ENCODE data around the gene IFNA7.

Gene IFNA7

GRCh38 chr9:21165516-21165915 lies 36.5 kb downstream of the IFNA7 start:
- Histone ChIP-seq H3K36me3 (ENCODE audit: control insufficient read depth, insufficient read depth, low read length) (no peaks in the 10 kb centered on the region), H3K4me1 (ENCODE audit: control insufficient read depth, insufficient read depth, low read length) (no peaks in the 10 kb centered on the region), H3K4me3 (ENCODE audit: low read length) (no peak overlapping the region), H3K27me3 (ENCODE audit: control insufficient read depth, insufficient read depth, low read length) (no peaks in the 10 kb centered on the region), H3K9me3 (ENCODE audit: control insufficient read depth, low read length) (no peaks in the 10 kb centered on the region), H3K9ac (ENCODE audit: low read length) (no peak overlapping the region)

DNA sequence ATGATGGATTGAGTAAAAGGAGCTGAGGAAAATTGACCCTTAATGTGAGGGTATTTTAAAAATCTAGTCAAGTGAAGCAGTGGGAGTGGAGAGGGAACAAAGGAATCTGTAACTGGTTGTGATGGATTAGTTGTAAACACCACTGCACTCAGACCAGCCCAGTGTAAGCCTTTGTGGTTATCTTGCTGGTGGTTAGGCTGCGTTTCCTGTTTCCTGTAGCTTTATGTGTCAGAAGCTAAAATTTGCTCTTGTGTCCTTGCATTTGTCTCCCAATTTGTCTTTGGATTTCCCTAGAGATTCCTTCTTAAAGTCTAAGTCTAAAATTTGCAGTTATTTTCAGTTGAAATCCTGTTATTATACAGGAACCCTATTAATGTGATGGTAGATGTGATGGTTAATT lies 41.8 kb downstream of the IFNA7 start:
- Histone ChIP-seq H3K36me3 (ENCODE audit: control insufficient read depth, insufficient read depth, low read length) (no peaks in the 10 kb centered on the region), H3K27me3 (ENCODE audit: control insufficient read depth, insufficient read depth, low read length) (no peaks in the 10 kb centered on the region), H3K9ac (ENCODE audit: low read length) (no peak overlapping the region), H3K4me1 (ENCODE audit: control insufficient read depth, insufficient read depth, low read length) (no peaks in the 10 kb centered on the region), H3K4me3 (ENCODE audit: low read length) (no peak overlapping the region), H3K9me3 (ENCODE audit: control insufficient read depth, low read length) (no peaks in the 10 kb centered on the region)

GRCh38 chr9:21155501-21155900 lies 46.5 kb downstream of the IFNA7 start:
- Histone ChIP-seq H3K9me3 (ENCODE audit: control insufficient read depth, low read length) (no peaks in the 10 kb centered on the region), H3K36me3 (ENCODE audit: control insufficient read depth, insufficient read depth, low read length) (no peaks in the 10 kb centered on the region), H3K9ac (ENCODE audit: low read length) (no peak overlapping the region), H3K27me3 (ENCODE audit: control insufficient read depth, insufficient read depth, low read length) (no peaks in the 10 kb centered on the region), H3K4me3 (ENCODE audit: low read length) (no peak overlapping the region), H3K4me1 (ENCODE audit: control insufficient read depth, insufficient read depth, low read length) (no peaks in the 10 kb centered on the region)

GRCh38 chr9:21154018-21154608 lies 47.9 kb downstream of the IFNA7 start:
- no peaks in the 10 kb centered on the region for H3K9me3 ChIP-seq (ENCODE audit: control insufficient read depth, low read length)
- no peaks in the 10 kb centered on the region for H3K36me3 ChIP-seq (ENCODE audit: control insufficient read depth, insufficient read depth, low read length)
- H3K4me3 ChIP-seq (ENCODE audit: low read length) = no peak overlapping the region
- no peaks in the 10 kb centered on the region for H3K27me3 ChIP-seq (ENCODE audit: control insufficient read depth, insufficient read depth, low read length)
- H3K9ac ChIP-seq (ENCODE audit: low read length) = no peak overlapping the region
- H3K4me1 ChIP-seq (ENCODE audit: control insufficient read depth, insufficient read depth, low read length) = no peaks in the 10 kb centered on the region

DNA sequence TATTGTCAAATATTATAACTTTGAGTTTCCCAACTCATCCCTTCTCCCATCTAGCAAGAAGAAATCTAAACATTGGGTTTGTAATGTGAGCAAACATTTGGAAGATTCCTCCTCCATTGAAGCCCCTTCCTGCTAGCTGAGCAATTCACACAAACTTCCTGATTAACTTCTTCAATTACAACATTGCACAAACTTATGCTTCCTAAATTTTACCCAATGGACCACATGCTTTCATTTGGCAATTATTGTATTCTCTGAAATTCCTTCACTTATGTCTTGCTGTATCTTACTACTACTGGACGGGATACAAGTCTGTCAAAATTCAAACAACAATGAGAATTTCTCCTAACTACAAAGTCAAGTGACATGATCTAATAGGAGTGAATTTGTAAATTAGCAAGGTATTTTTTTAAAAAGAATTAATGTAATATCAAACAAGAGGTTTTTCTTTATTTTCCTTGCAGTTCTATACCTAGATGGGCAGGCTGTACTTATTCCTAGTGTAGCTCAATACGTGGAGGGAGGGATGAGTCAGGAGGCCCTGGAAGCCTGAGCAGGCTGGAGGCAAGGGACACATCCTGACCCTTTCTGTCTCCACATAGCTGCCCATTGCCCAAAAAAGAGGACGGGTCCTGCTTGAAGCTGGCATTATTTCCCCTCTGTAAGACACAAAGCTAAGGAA lies 48.5 kb downstream of the IFNA7 start:
- no peak overlapping the region for H3K9ac ChIP-seq (ENCODE audit: low read length)
- no peaks in the 10 kb centered on the region for H3K27me3 ChIP-seq (ENCODE audit: control insufficient read depth, insufficient read depth, low read length)
- H3K4me3 ChIP-seq (ENCODE audit: low read length) = no peak overlapping the region
- H3K4me1 ChIP-seq (ENCODE audit: control insufficient read depth, insufficient read depth, low read length) = no peaks in the 10 kb centered on the region
- no peaks in the 10 kb centered on the region for H3K9me3 ChIP-seq (ENCODE audit: control insufficient read depth, low read length)
- no peaks in the 10 kb centered on the region for H3K36me3 ChIP-seq (ENCODE audit: control insufficient read depth, insufficient read depth, low read length)

Data from mucosa of stomach (tissue), 1 donor.